ENCODE measurements around the gene PLPP6. TPM values are rescaled to one million over a fixed set of nuclear protein-coding genes. Genes with fewer than 3 reads are reported as not detected.

Gene PLPP6
- polyA plus RNA-seq, 3 donors from 2014 or later = 1.9 to 3.4 TPM; not detected in 1

DNA sequence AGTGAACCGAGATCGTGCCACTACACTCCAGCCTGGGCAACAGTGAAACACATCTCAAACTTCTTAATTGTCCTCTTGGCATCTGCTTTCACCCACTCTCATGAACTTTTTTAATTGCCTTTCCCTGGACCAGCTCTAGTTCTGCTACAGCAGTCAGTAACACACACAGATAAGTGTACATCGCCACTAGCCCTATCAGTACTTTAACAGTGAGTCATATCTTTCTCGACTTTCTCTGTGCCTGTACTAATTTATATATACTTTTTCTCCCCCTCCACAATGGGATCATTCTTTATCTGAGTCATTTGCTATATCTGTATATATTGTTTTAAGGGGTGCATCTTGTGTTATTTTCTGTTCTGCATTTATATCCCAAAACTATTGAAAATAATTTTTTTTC lies 24.0 kb downstream of the PLPP6 start:
- Mint-ChIP-seq H3K9me3 (no peaks in the 10 kb centered on the region), H3K27ac (peak overlapping the region in 1 of 6 donors; percentile 62), H3K27me3 (ENCODE audit: low read depth in 3 of 3) (no peaks in the 10 kb centered on the region), H3K4me3 (no peak overlapping the region), H3K4me1 (peaks cover 12 to 48% of the 10 kb centered on the region in 2 donors), H3K36me3 (peaks cover 9 to 33% (median 10%) of the 10 kb centered on the region in 3 donors)
- no peak for DNase-seq

GRCh38 chr9:4686584-4686983 lies 24.5 kb downstream of the PLPP6 start:
- no peaks in the 10 kb centered on the region for H3K27me3 Mint-ChIP-seq (ENCODE audit: low read depth in 3 of 3)
- peaks cover 12 to 48% of the 10 kb centered on the region in 2 donors for H3K4me1 Mint-ChIP-seq
- H3K27ac Mint-ChIP-seq = no peak overlapping the region
- no peak overlapping the region for H3K4me3 Mint-ChIP-seq
- no peaks in the 10 kb centered on the region for H3K9me3 Mint-ChIP-seq
- H3K36me3 Mint-ChIP-seq = peaks cover 9 to 37% (median 10%) of the 10 kb centered on the region in 3 donors
- DNase-seq = no peak

GRCh38 chr9:4689021-4689420 lies 26.9 kb downstream of the PLPP6 start:
- no peaks in the 10 kb centered on the region for H3K27me3 Mint-ChIP-seq (ENCODE audit: low read depth in 3 of 3)
- H3K4me3 Mint-ChIP-seq = no peak overlapping the region
- DNase-seq = no peak
- peaks cover 6 to 39% of the 10 kb centered on the region in 2 donors for H3K4me1 Mint-ChIP-seq
- peaks cover 9 to 40% (median 13%) of the 10 kb centered on the region in 3 donors for H3K36me3 Mint-ChIP-seq
- H3K9me3 Mint-ChIP-seq = no peaks in the 10 kb centered on the region
- peak overlapping the region in 2 of 6 donors; percentile 30 to 31 for H3K27ac Mint-ChIP-seq

GRCh38 chr9:4689687-4690104 lies 27.6 kb downstream of the PLPP6 start:
- H3K9me3 Mint-ChIP-seq = no peaks in the 10 kb centered on the region
- peak overlapping the region in 2 of 6 donors; percentile 18 to 29 for H3K27ac Mint-ChIP-seq
- H3K36me3 Mint-ChIP-seq = peaks cover 9 to 36% (median 11%) of the 10 kb centered on the region in 3 donors
- no peak overlapping the region for H3K4me3 Mint-ChIP-seq
- H3K27me3 Mint-ChIP-seq (ENCODE audit: low read depth in 3 of 3) = no peaks in the 10 kb centered on the region
- peaks cover 3 to 33% of the 10 kb centered on the region in 2 donors for H3K4me1 Mint-ChIP-seq
- no peak for DNase-seq

- Mint-ChIP-seq H3K9me3 (no peaks in the 10 kb centered on the region), H3K27me3 (ENCODE audit: low read depth in 3 of 3) (no peaks in the 10 kb centered on the region), H3K27ac (peak overlapping the region in 3 of 6 donors; percentile 6 to 35 (median 29)), H3K4me1 (peaks cover 3 to 29% of the 10 kb centered on the region in 2 donors), H3K36me3 (peaks cover 5 to 32% (median 7%) of the 10 kb centered on the region in 3 donors), H3K4me3 (no peak overlapping the region)
- no peak for DNase-seq
Measured at GRCh38 chr9:4690144-4690543, 28.1 kb downstream of the PLPP6 start.

DNA sequence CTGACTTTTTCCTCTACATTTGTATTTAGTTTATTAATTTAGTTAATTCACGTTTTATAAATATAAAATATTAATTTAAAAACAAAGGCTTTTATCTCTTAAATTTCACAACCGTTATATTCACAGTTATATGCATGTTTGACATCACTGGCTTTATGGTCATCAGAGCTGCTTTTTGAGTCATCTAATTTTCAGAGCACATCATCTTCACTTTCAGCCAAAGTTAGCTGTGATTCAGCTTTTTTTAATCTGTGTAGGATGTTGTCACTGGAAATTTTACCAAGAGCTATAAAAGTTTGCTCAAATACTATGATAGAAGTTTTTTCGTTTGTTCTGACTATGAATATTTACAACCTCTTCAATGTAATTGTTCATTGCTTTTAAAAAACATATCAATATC lies 29.7 kb downstream of the PLPP6 start:
- Mint-ChIP-seq H3K27ac (peak overlapping the region in 1 of 6 donors; percentile 28), H3K27me3 (ENCODE audit: low read depth in 3 of 3) (peaks cover 0 to 2% (median 0%) of the 10 kb centered on the region in 3 donors), H3K4me3 (no peak overlapping the region), H3K4me1 (peaks cover 2 to 22% of the 10 kb centered on the region in 2 donors), H3K36me3 (peaks cover 0 to 20% (median 8%) of the 10 kb centered on the region in 3 donors), H3K9me3 (no peaks in the 10 kb centered on the region)
- no peak for DNase-seq

DNA sequence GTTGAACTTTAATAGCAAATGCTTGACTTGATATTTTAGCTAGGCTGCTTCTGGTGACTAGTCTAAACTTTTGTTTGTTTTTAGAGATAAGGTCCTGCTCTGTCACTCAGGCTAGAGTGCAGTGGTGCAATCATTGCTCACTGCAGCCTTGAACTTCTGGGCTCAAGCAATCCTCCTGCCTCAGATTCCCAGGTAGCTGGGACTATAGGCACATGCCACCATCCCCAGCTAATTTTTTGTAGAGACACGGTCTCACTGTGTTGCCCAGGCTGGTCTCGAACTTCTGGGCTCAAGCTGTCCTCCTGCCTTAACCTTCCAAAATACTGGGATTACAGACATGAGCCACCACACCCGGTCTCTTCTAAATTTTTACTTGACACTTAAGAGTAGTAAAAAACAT lies 38.0 kb downstream of the PLPP6 start:
- Mint-ChIP-seq H3K4me3 (no peak overlapping the region), H3K9me3 (no peaks in the 10 kb centered on the region), H3K27ac (no peak overlapping the region), H3K27me3 (ENCODE audit: low read depth in 3 of 3) (peaks cover 0 to 2% (median 0%) of the 10 kb centered on the region in 3 donors), H3K36me3 (peaks cover 9 to 31% (median 10%) of the 10 kb centered on the region in 3 donors), H3K4me1 (peaks cover 4 to 14% of the 10 kb centered on the region in 2 donors)
- DNase-seq = no peak

- Mint-ChIP-seq H3K27me3 (ENCODE audit: low read depth in 3 of 3) (peaks cover 0 to 2% (median 0%) of the 10 kb centered on the region in 3 donors), H3K27ac (no peak overlapping the region), H3K36me3 (peaks cover 10 to 34% (median 11%) of the 10 kb centered on the region in 3 donors), H3K4me3 (no peak overlapping the region), H3K4me1 (peaks cover 4 to 14% of the 10 kb centered on the region in 2 donors), H3K9me3 (no peaks in the 10 kb centered on the region)
- no peak for DNase-seq
Measured at GRCh38 chr9:4700932-4701331, 38.8 kb downstream of the PLPP6 start.

DNA sequence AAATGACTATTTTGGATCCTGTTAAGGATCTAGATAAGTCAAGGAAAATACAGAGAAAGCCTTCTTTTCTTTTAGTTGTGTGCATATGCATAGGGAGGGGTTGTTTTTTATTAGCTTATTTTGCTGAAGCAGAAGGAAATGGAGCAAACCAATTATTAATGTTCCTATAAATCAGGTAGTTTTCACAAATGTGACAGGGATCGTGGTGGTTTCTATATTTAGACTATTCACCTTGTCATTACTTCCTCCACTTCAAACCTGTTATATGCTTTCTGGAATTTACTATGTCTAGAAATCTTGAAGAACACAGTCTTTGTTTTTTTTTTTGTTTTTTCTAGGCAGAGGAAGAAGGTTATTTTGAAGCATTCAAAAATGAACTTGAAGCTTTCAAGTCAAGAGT lies 39.4 kb downstream of the PLPP6 start:
- H3K9me3 Mint-ChIP-seq = no peaks in the 10 kb centered on the region
- no peak for DNase-seq
- peaks cover 4 to 9% of the 10 kb centered on the region in 2 donors for H3K4me1 Mint-ChIP-seq
- peak overlapping the region in 2 of 6 donors; percentile 13 to 41 for H3K27ac Mint-ChIP-seq
- H3K27me3 Mint-ChIP-seq (ENCODE audit: low read depth in 3 of 3) = no peaks in the 10 kb centered on the region
- H3K36me3 Mint-ChIP-seq = peaks cover 10 to 37% (median 13%) of the 10 kb centered on the region in 3 donors
- H3K4me3 Mint-ChIP-seq = no peak overlapping the region

GRCh38 chr9:4704129-4704528 lies 42.0 kb downstream of the PLPP6 start:
- no peak for DNase-seq
- H3K9me3 Mint-ChIP-seq = no peaks in the 10 kb centered on the region
- peaks cover 15 to 46% (median 15%) of the 10 kb centered on the region in 3 donors for H3K36me3 Mint-ChIP-seq
- H3K4me3 Mint-ChIP-seq = no peak overlapping the region
- H3K4me1 Mint-ChIP-seq = no peaks in the 10 kb centered on the region
- H3K27ac Mint-ChIP-seq = no peak overlapping the region
- H3K27me3 Mint-ChIP-seq (ENCODE audit: low read depth in 3 of 3) = no peaks in the 10 kb centered on the region

DNA sequence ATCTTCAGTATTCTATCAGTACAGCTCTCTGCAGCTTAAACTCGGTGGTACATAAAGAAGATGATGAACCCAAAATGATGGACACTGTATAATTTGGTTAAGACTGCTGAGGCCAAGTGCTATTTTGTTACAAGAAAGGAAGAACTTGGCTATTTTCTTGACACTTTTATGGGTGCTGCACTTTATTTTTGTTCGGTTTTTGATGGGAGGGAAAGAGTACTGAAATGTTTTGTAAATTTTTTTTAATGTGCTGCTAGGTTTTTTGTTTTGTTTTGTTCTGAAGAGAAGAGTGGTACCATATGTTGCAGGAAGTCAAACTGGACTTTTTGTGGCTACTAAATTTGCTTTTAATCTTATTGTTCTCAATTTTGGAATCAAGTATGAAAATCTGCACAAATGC lies 43.9 kb downstream of the PLPP6 start:
- no peak overlapping the region for H3K4me3 Mint-ChIP-seq
- H3K27me3 Mint-ChIP-seq (ENCODE audit: low read depth in 3 of 3) = peaks cover 0 to 2% (median 0%) of the 10 kb centered on the region in 3 donors
- H3K4me1 Mint-ChIP-seq = no peaks in the 10 kb centered on the region
- H3K36me3 Mint-ChIP-seq = peaks cover 19 to 47% (median 19%) of the 10 kb centered on the region in 3 donors
- H3K9me3 Mint-ChIP-seq = no peaks in the 10 kb centered on the region
- H3K27ac Mint-ChIP-seq = peak overlapping the region in 4 of 6 donors; percentile 18 to 61 (median 55)
- DNase-seq = no peak

GRCh38 chr9:4706971-4707622 lies 45.0 kb downstream of the PLPP6 start:
- no peaks in the 10 kb centered on the region for H3K4me1 Mint-ChIP-seq
- peaks cover 0 to 2% (median 0%) of the 10 kb centered on the region in 3 donors for H3K27me3 Mint-ChIP-seq (ENCODE audit: low read depth in 3 of 3)
- H3K27ac Mint-ChIP-seq = peak overlapping the region in 3 of 6 donors; percentile 8 to 29 (median 27)
- H3K36me3 Mint-ChIP-seq = peaks cover 12 to 45% (median 19%) of the 10 kb centered on the region in 3 donors
- no peak for DNase-seq
- no peak overlapping the region for H3K4me3 Mint-ChIP-seq
- H3K9me3 Mint-ChIP-seq = no peaks in the 10 kb centered on the region

GRCh38 chr9:4709380-4709779 lies 47.3 kb downstream of the PLPP6 start:
- Mint-ChIP-seq H3K36me3 (peaks cover 10 to 31% (median 14%) of the 10 kb centered on the region in 3 donors), H3K4me1 (no peaks in the 10 kb centered on the region), H3K9me3 (no peaks in the 10 kb centered on the region), H3K4me3 (no peak overlapping the region), H3K27me3 (ENCODE audit: low read depth in 3 of 3) (peaks cover 0 to 2% (median 0%) of the 10 kb centered on the region in 3 donors), H3K27ac (peak overlapping the region in 2 of 6 donors; percentile 33 to 48)
- DNase-seq = no peak

GRCh38 chr9:4713849-4714248 lies 51.8 kb downstream of the PLPP6 start:
- H3K4me3 Mint-ChIP-seq = no peak overlapping the region
- no peak for DNase-seq
- H3K27ac Mint-ChIP-seq = peak overlapping the region in 4 of 6 donors; percentile 1 to 19 (median 4)

More at GRCh38 chr9:4713849-4714248, 51.8 kb downstream of the PLPP6 start:
- Mint-ChIP-seq H3K27me3 (ENCODE audit: low read depth in 3 of 3) (peaks cover 0 to 2% (median 0%) of the 10 kb centered on the region in 3 donors), H3K4me1 (no peaks in the 10 kb centered on the region), H3K36me3 (peaks cover 7 to 37% (median 23%) of the 10 kb centered on the region in 3 donors), H3K9me3 (no peaks in the 10 kb centered on the region)

All from immature natural killer cell (primary cell).